HG03095 (cell line): ENCODE measurements around the gene SUPT16H.
"Not testable (repeated sequence)": the region's sequence is repeated elsewhere in the genome, so short reads cannot be mapped to it uniquely, and the experiment has no call there.

Experiments used
- ATAC-seq: cut with Tn5 transposase; IDR thresholded peaks from one replicate; pipeline ENCODE4 v1.9.1; 2021; ENCODE audit warnings: moderate library complexity; ENCODE audit not compliant: unreplicated experiment

The SUPT16H gene

DNA sequence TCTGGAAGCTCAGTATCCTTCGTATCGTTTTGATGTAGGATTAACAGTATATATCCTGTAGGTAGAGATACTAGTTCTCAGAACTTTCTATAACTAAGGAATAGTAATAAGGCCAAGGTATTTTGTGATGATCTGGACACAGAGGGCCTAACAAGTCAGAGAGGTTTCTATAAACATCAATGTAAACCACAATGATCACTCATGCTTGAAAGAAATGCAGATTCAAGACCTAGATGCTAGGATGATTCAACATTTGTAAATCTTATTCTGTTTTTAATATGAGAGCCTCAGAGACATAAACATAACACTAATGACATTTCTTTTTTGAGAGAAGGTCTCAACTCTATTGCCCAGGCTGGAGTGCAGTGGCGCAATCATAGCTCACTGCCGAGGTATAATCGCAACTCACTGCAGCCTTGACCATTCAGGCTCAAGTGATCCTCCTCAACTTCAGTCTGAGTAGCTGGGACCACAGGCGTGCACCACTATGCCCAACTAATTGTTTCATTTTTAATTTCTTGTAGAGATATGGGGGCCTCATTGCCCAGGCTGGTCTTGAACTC is 16.2 kb downstream of the SUPT16H start:
- ATAC-seq = no peak

DNA sequence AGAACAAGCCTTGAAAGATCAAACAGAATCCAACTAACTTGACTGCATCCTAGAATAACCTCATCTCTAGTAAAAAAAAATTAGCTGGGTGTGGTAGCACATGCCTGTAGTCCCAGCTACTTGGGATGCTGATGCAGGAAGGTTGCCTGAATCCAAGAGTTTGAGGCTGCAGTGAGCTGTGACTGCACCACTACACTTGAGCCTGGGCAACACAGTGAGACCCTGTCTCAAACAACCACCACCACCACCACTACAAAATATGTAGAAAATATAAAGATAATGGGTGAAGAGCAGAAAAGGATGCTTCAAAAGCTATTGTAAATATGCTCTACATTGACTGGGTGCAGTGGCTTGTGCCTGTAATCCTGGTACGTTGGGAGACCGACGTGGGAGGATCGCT is 27.3 kb downstream of the SUPT16H start:
- no peak for ATAC-seq

DNA sequence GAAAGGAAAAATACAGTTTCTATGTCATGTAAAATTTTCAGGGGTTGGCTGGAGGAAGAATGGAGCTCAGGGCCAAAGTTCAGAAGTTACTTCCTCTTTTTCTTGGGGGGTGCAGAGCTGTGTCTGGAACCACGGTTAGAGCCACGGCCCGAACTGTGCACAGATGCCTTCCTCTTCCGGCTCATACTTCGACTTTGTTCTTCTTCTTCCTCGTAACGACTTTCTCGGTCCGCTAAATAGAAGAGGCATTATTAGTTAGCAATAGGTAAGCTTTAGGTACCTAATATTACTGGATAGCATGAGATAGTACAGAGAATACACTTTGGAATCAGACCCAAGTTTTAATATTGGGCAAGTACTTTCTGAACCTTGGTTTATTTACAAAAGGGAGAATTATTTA is 31.2 kb downstream of the SUPT16H start:
- no peak for ATAC-seq

DNA sequence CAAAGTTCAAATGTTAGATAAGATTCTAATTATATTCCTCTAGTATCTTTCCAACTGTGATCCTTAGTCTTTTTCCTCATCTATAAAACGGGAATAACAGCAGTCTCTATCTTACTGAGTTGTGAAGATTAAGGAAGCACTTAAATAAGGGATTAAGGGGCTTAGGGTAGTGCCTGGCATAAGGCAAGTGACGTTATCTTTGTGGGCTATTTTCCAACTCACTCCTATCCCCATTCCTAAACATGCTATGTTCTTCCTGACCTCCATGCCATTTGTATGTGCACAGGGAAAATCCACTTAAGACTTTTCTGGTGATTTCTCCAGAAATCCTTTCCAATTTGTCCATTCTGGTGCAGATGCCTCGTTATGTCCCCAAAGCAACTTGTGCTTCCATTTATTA is 33.3 kb downstream of the SUPT16H start:
- no peak for ATAC-seq

DNA sequence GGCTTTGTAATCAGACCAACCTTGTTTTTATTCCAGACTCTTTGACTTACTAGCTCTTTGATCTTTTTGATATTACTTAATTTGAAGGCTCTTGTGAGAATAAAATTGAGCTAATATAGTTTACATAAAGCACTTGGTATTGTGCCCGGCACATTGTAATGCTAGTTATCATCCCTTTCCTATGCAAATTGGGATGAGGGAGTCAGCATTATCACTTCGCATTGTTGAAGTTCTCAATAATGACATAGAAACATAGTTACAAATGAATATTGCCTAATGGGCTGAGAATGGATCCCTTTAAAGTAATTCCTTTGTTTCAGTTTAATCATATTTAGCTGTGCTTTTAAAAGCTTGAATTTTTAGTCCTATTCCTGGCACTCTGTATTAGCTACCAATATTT is 36.6 kb downstream of the SUPT16H start:
- ATAC-seq = no peak

DNA sequence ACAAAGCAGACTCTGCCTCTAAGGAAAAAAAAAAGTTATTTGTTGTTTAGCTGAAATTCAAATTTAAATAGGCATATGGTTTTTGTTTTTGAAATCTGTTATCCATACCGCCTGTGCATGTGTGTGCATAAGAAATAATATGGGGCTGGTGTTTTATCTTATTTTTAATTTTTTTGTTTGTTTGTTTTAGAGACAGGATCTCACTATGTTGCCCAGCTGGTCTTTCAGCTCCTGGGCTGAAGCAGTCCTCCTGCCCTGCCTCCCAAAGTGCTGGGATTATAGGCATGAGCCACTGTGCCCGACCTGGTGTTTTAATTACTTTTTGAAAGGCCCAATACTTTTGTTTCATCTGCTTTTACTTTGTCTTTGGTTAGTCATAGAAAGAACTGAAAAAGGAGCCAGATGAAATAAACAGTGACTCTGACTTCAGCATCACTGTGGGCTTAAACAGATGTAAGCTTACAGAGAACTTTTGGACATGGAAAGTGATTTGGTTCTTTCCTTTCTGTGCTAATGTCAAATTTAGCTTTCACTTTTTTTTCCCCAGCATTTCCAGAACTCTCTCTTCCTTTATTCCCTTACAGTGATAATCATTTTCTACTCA is 37.2 kb downstream of the SUPT16H start:
- ATAC-seq = no peak

DNA sequence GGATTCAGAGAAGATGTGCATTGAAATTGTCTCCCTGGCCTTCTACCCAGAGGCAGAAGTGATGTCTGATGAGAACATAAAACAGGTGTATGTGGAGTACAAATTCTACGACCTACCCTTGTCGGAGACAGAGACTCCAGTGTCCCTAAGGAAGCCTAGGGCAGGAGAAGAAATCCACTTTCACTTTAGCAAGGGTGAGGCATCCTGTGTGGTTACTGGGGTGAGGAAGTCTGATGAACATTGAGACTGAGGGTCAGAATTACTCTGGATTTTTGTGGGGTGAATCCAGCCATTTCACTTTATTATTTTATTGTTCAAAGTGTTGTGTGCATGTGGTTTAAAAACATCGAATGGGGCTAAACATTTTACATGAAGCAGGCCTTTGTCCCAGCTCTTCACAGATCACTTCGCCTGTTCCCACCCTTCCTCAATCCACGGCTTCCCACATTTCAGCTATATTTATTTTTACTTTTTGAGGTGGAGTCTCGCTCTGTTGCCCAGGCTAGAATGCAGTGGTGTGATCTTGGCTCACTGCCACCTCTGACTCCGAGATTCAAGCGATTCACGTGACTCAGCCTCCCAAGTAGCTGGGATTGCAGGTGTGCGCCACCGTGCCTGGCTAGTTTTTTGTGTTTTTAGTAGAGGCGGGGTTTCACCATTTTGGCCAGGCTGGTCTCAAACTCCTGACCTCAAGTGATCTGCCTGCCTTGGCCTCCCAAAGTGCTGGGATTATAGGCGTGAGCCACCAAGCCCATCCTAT is 40.6 kb downstream of the SUPT16H start:
- no peak for ATAC-seq

DNA sequence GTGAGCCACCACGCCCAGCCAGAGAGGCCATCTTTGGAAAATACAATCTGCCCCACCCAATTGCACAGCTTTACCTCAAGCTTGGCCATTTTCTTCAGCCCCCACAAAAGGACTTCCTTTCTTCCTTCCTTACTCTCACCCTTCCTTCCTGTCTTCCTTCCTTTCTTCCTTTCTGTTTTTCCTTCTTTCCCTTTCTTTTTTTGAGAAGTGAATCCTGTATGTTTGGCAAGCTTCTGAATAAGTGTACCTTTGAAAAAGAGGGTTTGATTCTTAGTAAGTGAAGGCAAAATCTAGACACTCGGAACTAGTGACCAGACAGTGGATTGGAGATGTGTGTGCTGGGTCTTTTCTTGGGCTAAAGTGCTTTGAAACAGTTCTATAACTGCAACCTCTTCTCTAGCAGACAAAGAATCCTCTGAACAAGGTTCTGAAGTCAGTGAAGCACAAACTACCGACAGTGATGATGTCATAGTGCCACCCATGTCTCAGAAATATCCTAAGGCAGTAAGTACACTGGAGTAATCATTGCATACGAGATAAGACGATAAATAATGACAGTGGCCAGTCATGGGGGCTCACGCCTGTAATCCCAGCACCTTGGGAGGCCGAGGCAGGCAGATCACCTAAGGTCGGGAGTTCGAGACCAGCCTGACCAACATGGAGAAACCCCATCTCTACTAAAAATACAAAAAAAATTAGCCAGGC is 49.5 kb downstream of the SUPT16H start:
- ATAC-seq = no peak

DNA sequence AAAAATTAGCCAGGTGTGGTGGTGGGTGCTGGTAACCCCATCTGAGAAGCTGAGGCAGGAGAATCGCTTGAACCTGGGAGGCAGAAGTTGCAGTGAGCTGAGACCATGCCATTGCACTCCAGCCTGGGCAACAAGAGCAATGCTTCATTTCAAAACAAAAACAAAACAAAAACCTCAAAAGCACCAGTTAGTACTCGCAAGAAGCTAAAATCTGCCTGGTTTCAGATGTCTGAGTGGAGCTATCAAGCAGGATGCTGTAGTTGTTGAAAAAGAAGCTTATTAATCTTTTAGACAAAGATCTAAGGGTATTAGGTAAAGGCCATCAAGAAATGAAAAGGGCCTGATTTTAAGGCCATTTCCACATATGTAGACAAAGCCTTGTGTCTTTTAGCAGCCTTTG is 50.9 kb downstream of the SUPT16H start:
- ATAC-seq = no peak

DNA sequence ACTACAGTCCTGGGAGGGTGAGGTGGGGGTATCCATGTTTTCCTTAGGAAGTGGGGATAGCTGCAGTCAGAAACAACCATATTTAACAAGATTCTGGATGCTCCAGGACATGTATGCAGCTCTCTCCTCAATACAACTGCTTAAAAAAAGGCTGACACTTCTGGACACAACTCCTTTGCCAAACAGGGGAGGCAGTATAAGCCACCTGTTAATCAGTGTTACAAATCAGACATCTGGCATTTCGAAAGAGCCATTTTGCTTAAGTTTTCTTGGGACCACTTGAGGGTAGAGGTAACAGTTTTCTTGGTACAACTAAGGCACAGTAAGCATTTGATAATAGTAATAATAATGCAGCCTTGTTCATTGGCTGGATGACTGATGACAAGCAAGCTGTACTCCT is 56.8 kb downstream of the SUPT16H start:
- ATAC-seq = no peak

DNA sequence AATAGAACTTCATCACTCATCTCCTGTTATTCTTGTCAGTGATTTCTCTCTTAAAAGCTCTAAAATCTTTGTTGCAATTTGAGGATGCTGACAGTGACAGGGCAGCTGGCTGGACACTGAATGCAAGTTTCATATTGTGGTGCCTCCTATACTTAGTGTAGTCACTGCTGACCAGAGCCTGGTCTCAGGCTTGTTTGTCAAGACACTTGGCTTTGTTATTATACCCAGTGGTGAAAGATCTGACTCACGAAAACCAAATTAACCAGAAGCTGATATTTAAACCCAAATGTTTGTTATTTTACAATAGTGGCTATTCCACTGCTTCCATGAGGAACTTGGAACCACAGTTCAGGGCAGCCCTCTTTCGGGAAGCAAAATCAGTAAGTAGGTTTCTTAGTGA is 61.1 kb downstream of the SUPT16H start:
- ATAC-seq = no peak

DNA sequence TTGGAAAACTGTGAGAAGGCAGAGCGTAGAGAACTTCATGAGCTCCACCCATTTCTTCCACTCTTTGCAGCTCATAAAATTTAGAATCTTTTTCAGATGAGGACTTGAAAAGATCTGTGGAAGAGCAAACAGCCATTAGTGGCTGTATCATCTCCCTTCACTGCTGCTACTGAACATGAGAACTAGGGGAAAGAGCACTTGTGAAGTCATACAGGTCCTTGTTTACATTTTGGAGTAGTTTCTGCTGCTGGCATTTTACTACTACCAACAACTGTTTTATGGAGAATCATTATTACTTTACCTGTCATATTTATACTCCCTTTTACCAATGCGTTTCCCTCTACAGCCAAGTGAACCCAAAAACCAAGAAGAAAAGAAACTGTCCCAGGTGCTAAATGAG is 62.9 kb downstream of the SUPT16H start:
- ATAC-seq = no peak

DNA sequence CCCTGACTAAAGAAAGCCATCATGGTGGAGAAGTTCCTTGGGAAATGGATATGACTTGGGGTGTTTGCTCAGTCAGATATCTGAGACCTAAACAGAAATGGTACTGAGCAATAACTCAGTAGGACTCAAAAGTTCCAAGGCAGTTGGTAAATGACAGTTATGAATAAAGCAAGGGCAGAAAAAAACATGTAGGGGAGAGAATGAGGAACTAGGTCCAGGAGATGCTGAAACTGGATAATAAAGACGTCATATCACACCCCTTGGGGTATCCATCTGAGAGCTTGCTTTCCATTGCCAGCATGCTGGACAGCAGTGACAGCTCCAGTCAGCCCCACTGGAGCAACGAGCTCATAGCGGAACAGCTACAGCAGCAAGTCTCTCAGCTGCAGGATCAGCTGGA is 66.4 kb downstream of the SUPT16H start:
- ATAC-seq = no peak

DNA sequence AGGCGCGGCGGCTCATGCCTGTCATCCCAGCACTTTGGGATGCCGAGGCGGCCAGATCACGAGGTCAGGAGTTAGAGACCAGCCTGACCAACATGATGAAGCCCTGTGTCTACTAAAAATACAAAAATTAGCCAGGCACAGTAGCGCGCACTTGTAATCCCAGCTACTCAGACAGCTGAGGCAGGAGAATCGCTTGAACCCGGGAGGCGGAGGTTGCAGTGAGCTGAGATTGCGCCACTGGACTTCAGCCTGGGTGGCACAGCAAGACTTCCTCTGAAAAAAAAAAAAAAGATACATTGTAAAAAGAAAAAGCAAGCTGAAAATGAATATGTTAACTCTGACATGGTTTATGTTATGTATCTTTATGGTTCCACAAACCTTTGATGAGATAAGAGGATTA is 70.3 kb downstream of the SUPT16H start:
- ATAC-seq = no peak

DNA sequence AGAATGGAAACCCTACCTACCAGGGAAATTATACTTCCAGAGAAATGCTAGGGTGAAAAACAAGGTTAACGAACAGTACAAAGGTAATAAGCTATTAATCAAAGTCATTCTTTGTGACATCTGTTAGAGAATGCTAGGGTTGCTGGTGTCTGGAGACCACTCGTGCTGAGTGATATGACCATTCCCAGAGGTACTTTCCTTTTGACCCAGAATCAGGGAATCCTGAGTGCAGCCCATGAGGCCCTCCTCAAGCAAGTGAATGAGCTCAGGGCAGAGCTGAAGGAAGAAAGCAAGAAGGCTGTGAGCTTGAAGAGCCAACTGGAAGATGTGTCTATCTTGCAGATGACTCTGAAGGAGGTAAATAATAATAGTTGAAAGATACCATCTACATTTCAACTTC is 72.2 kb downstream of the SUPT16H start:
- no peak for ATAC-seq

DNA sequence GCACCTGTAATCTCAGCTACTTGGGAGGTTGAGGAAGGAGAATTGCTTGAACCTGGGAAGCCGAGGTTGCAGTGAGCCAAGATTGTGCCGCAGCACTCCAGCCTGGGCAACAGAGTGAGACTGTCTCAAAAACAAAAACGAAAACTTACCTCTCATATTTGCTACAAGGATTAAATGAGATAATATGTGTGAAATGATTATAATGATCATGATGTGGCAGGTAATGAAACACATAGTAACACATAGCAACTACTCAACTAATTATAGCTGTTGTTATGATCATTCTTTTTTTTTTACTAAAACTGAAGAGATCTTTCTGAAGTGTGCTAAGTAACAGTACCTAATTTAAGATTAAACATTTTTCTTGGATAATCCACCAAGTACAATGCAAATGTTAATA is 73.9 kb downstream of the SUPT16H start:
- no peak for ATAC-seq

DNA sequence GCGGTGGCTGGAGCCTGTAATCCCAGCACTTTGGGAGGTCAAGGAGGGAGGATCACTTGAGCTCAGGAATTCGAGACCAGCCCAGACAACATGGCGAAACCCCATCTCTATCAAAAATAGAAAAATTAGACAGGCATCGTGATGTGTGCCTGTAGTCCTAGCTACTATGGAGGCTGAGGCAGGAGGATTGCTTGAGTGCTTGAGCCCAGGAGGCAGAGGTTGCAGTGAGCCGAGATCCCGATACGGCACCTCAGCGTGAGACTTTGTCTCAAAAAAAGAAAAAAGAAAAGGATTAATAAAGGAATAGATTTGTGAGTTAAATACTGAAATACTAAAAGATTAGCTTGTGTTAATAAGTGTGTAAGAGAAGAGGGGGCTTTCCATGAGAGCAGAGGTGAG is 74.6 kb downstream of the SUPT16H start:
- no peak for ATAC-seq

DNA sequence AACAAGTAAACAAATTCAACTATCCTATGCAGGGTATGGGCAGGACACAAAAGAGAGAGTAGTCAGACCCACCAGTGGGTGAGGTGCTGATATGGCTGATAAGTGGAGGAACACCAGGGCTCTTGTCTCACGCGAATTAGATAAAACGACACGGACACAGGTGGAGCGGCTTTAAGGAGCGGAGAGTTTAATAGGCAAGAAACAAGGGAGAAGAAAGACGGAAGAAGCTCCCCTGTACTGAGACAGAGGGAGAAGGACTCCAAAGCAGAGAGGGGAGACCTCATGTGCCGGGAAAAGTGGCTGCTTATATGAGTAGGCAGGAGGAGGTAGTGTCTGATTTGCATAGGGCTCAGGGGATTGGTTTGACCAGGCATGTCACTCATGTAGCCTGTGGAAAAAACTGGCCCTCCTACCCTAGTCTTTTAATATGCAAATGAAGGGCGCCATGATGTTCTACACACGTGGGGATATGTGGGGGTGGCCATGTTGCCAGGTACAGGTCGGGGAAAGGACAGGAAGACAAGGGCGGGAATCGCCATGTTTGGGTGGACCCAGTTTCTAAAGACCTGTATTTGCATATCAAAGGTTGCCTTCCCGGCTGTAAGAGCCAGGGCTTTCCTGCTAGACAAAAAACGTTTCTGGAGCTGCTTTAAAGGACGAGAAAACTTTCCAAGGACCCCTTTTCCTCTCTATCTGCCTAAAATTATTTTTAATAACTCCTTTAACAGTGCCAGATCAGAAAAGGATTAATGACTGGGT is 75.2 kb downstream of the SUPT16H start:
- ATAC-seq = peak; percentile 79

DNA sequence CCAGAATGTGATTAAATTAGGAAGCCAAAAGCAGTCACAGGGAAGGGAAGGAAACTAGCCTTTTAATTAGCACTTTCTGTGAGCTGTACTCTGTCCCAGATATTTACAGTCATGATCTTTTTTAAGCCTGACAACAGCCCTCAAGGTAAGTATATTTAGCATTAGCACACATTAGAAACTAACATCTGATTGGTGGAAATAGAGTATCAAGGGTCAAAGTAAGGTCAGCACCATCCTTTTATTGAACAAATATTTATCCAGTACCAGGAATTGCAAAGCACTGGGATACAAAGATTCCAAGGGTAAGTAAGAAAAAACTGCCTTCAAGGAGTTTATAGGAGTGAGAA is 75.7 kb downstream of the SUPT16H start:
- no peak for ATAC-seq

DNA sequence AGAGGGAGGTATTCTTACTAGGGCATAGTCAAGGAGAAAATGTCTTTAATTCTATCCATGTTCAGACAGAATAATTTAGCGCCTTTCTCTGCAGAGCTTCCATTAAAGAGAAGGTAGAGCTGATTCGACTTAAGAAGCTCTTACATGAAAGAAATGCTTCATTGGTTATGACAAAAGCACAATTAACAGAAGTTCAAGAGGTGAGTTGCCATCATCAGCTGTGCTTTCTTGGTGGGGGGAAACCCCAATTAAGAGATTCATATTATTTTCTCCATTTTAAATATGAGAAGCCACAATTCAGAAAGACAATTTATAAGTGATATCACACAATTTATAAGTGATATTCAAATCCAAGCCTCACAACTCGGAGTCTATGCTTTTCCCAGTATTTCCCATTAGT is 76.2 kb downstream of the SUPT16H start:
- no peak for ATAC-seq

DNA sequence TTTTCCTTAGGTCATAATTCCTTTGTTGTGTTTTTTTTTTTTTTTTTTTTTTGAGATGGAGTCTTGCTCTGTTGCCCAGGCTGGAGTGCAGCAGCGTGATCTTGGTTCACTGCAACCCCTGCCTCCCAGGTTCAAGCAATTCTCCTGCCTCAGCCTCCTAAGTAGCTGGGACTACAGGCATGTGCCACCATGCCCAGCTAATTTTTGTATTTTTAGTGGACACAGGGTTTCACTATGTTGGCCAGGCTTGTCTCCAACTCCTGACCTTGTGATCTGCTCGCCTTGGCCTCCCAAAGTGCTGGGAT is 81.0 kb downstream of the SUPT16H start:
- ATAC-seq = not testable (repeated sequence)
